OCI-LY3 (cell line): ENCODE measurements around the gene TPSD1.

ENCODE experiments used
- CTCF ChIP-seq: fragments of 200-600, 300-600 bp; sonication (generic); IDR thresholded peaks from 2 replicates; pipeline ENCODE4 v1.5.1; 2014; ENCODE audit warnings: antibody characterized with exemption, low read length, low read depth
- EZH2phosphoT487 ChIP-seq: fragments of 200-600 bp; shearing (Covaris generic); IDR thresholded peaks from 2 replicates; pipeline ENCODE4 v1.6.1; 2018; ENCODE audit warnings: antibody characterized with exemption, mixed run types, low read depth

- TF ChIP-seq CTCF, result no peak
- TF ChIP-seq EZH2phosphoT487, result no peak
Observed at GRCh38 chr16:1224558-1224957, 31.3 kb upstream of the TPSD1 start.
